Thyroid gland (tissue), 4 donors: ENCODE measurements around the gene DGKQ.

ENCODE experiments used
- CTCF ChIP-seq, 6 experiments: fragments of 200-600 bp in 3 of 6; fragments of 450-650 bp in 3 of 6; sonication (generic) in 3 of 6; IDR thresholded peaks; one replicate each; pipeline ENCODE4 v1.5.1; 2016 to 2019; ENCODE audit warnings: antibody characterized with exemption in 6 of 6, mild to moderate bottlenecking in 2 of 6, inconsistent platforms in 1 of 6, moderate library complexity in 1 of 6
- POLR2A ChIP-seq, 2 donors: fragments of 450-650 bp; IDR thresholded peaks; one replicate each; pipeline ENCODE4 v1.6.1; 2017; ENCODE audit warnings: antibody characterized with exemption in 2 of 2, mild to moderate bottlenecking in 2 of 2, moderate library complexity in 1 of 2

- no peak for TF ChIP-seq POLR2A (IDR thresholded peaks at IDR 0.05)
- no peak for TF ChIP-seq CTCF (IDR thresholded peaks at IDR 0.05)
Observed at GRCh38 chr4:968621-969394, 4.6 kb downstream of the DGKQ start.
